OCI-LY3 (cell line): ENCODE measurements around the gene FSIP2.

Source experiments
- H2AFZ ChIP-seq: fragments of 200-600, 300-600 bp; shearing (Covaris generic); 2 replicates; pipeline ENCODE4 v1.6.0; 2014; ENCODE audit warnings: antibody characterized with exemption, low read depth, low read length
- H3K27ac ChIP-seq: fragments of 200-600, 300-600 bp; sonication (generic); 2 replicates; pipeline ENCODE4 v1.5.1; 2014; ENCODE audit warnings: mild to moderate bottlenecking, low read length, moderate library complexity, mixed read lengths
- H3K27me3 ChIP-seq: fragments of 200-600, 300-600 bp; sonication (generic); 2 replicates; pipeline ENCODE4 v1.6.1; 2014; ENCODE audit warnings: low read depth, low read length, mixed read lengths
- H3K36me3 ChIP-seq: fragments of 200-600, 300-600 bp; sonication (generic); replicated peaks from 2 replicates; pipeline ENCODE3; 2014; ENCODE audit warnings: low read depth, low read length, mixed read lengths
- H3K4me1 ChIP-seq: fragments of 300-600, 200-600 bp; sonication (generic); 2 replicates; pipeline ENCODE4 v1.6.1; 2014; ENCODE audit warnings: low read length, mixed read lengths
- H3K4me2 ChIP-seq: fragments of 200-600, 300-600 bp; sonication (generic); 2 replicates; pipeline ENCODE4 v1.6.1; 2014; ENCODE audit warnings: low read length, mixed read lengths
- H3K4me3 ChIP-seq: fragments of 300-600, 200-600 bp; sonication (generic); 2 replicates; pipeline ENCODE4 v1.5.1; 2014; ENCODE audit warnings: antibody characterized with exemption, mild to moderate bottlenecking, low read length, moderate library complexity
- H3K79me2 ChIP-seq: fragments of 300-600, 200-600 bp; shearing (Covaris generic); 2 replicates; pipeline ENCODE4 v1.6.1; 2014; ENCODE audit warnings: mild to moderate bottlenecking, low read length, mixed read lengths
- H3K9ac ChIP-seq: fragments of 300-600, 200-600 bp; shearing (Covaris generic); 2 replicates; pipeline ENCODE4 v1.6.0; 2014; ENCODE audit warnings: mild to moderate bottlenecking, low read length, moderate library complexity
- H3K9me3 ChIP-seq: fragments of 200-600, 300-600 bp; shearing (Covaris generic); 2 replicates; pipeline ENCODE4 v1.6.1; 2014; ENCODE audit warnings: low read length, mixed read lengths; ENCODE audit not compliant: insufficient read depth
- H4K20me1 ChIP-seq: fragments of 200-600, 300-600 bp; sonication (generic); 2 replicates; pipeline ENCODE4 v1.6.1; 2016; ENCODE audit warnings: low read length, mixed read lengths; ENCODE audit not compliant: insufficient read depth
- EZH2phosphoT487 ChIP-seq: fragments of 200-600 bp; shearing (Covaris generic); IDR thresholded peaks from 2 replicates; pipeline ENCODE4 v1.6.1; 2018; ENCODE audit warnings: antibody characterized with exemption, mixed run types, low read depth
- TF ChIP-seq, protein P1 (sequence below): fragments of 200-600, 300-600 bp; sonication (generic); IDR thresholded peaks from 2 replicates; pipeline ENCODE4 v1.5.1; 2014; ENCODE audit warnings: antibody characterized with exemption, low read length, low read depth

The FSIP2 gene

DNA sequence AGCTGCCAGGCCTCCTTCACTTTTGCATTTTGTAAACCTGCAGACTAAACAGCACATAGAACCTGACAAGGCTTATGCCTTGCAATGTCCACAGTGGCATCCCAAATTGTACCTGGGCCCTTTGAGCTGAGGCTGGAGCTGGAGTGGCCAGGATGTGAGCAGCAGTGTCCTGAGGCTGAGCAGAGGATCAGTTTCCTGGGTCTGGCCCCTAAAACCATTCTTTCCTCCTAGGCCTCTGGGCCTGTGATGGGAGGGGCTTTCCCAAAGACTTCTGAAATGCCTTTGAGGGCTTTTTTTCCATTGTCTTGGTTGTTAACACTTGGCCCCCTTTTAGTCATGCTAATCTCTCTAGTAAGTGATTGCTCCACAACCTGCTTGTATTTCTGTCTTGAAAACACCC, 32.8 kb downstream of the FSIP2 start:
- H2AFZ ChIP-seq: no peak overlapping the region
- H3K9me3 ChIP-seq: 0 out of 2 replicates have a peak, but pooled peaks cover 6% of the 10 kb centered on the region
- no peak overlapping the region for H3K27ac ChIP-seq
- H3K9ac ChIP-seq: no peak overlapping the region
- no peaks in the 10 kb centered on the region for H3K79me2 ChIP-seq
- peaks cover 4% of the 10 kb centered on the region for H3K36me3 ChIP-seq
- no peaks in the 10 kb centered on the region for H3K4me1 ChIP-seq
- H3K27me3 ChIP-seq: no peaks in the 10 kb centered on the region
- no peaks in the 10 kb centered on the region for H4K20me1 ChIP-seq
- H3K4me3 ChIP-seq: no peak overlapping the region
- TF ChIP-seq EZH2phosphoT487: no peak
- TF ChIP-seq, protein P1, sequence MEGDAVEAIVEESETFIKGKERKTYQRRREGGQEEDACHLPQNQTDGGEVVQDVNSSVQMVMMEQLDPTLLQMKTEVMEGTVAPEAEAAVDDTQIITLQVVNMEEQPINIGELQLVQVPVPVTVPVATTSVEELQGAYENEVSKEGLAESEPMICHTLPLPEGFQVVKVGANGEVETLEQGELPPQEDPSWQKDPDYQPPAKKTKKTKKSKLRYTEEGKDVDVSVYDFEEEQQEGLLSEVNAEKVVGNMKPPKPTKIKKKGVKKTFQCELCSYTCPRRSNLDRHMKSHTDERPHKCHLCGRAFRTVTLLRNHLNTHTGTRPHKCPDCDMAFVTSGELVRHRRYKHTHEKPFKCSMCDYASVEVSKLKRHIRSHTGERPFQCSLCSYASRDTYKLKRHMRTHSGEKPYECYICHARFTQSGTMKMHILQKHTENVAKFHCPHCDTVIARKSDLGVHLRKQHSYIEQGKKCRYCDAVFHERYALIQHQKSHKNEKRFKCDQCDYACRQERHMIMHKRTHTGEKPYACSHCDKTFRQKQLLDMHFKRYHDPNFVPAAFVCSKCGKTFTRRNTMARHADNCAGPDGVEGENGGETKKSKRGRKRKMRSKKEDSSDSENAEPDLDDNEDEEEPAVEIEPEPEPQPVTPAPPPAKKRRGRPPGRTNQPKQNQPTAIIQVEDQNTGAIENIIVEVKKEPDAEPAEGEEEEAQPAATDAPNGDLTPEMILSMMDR: no peak
- no peak overlapping the region for H3K4me2 ChIP-seq

DNA sequence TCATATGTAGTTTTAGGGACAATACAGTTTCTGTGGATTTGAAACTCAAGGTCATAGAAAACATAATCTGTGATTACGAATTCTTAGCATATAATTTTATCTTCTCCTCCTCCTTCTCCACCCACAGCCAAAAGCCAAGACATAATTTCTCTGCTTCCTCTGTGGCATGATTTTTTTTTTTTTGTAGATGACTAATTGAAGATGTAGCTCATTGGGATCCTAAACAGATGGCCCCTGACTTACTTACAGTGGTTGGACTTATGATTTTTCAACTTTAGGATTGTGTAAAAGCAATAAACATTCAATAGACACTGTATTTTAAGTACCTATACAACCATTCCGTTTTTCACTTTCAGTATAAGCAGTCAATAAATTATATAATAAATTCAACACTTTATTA, 42.3 kb downstream of the FSIP2 start:
- Histone ChIP-seq H3K79me2 (no peaks in the 10 kb centered on the region), H2AFZ (no peak overlapping the region), H4K20me1 (no peaks in the 10 kb centered on the region), H3K27me3 (no peaks in the 10 kb centered on the region), H3K4me2 (no peak overlapping the region), H3K4me3 (no peak overlapping the region), H3K27ac (no peak overlapping the region), H3K9me3 (no peaks in the 10 kb centered on the region), H3K36me3 (no peaks in the 10 kb centered on the region), H3K4me1 (peaks cover 14% of the 10 kb centered on the region), H3K9ac (no peak overlapping the region)
- TF ChIP-seq, protein P1: no peak
- TF ChIP-seq EZH2phosphoT487: no peak

DNA sequence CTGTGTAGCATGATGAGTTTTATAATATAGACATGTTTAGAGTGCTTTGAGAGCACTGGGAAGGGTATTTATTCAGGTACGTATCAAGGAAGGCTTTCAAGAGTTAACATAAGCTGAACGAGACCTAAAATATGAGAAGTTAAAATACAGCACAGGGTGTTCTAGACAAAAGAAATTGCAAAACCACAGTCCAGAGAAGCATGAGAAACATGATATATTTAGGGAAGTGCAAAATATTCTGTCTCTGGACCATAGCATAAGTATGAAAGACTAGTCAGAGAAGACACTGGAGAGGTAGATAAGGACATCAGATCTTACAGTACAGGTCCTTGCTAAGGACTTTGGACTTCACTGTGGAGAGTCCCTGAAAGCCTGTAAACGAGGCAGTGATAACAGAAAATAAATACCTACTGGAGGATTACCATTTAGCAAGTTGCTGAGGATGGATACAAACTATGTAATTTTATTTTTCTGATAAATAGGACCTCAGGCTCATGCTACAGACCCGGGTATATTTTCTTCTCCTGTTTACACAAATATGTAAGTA, 43.7 kb downstream of the FSIP2 start:
- Histone ChIP-seq H4K20me1 (no peaks in the 10 kb centered on the region), H3K4me3 (no peak overlapping the region), H3K27me3 (no peaks in the 10 kb centered on the region), H3K4me2 (no peak overlapping the region), H2AFZ (no peak overlapping the region), H3K27ac (no peak overlapping the region), H3K9ac (no peak overlapping the region), H3K79me2 (no peaks in the 10 kb centered on the region), H3K4me1 (peaks cover 25% of the 10 kb centered on the region), H3K36me3 (no peaks in the 10 kb centered on the region), H3K9me3 (no peaks in the 10 kb centered on the region)
- TF ChIP-seq, protein P1: no peak
- TF ChIP-seq EZH2phosphoT487: no peak

DNA sequence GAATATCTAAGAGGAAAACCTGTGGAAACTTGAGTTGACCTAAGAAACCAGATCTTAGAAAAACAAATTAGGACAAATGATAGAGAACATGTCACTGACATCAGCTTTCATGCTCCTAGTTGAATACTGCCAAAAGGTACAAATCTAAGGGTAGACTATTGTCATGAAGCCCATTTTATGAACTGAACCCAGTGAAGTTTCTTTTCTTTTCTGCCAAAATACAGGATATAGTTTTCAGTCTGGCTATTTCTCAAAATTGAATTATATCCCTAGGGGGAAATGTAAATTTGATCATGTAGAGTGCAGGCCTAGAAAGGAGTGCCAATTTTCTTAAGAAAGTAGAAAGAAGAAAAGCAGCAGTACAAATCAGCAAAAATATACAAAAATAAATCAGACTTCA, 46.6 kb downstream of the FSIP2 start:
- Histone ChIP-seq H3K4me1 (peaks cover 30% of the 10 kb centered on the region), H3K36me3 (no peaks in the 10 kb centered on the region), H4K20me1 (no peaks in the 10 kb centered on the region), H3K79me2 (no peaks in the 10 kb centered on the region), H3K27me3 (no peaks in the 10 kb centered on the region), H3K4me3 (no peak overlapping the region), H3K9ac (no peak overlapping the region), H3K27ac (no peak overlapping the region), H3K9me3 (no peaks in the 10 kb centered on the region), H2AFZ (no peak overlapping the region), H3K4me2 (no peak overlapping the region)
- TF ChIP-seq EZH2phosphoT487: no peak
- TF ChIP-seq, protein P1: no peak
